Measurements from ENCODE around the gene ACOT11.
"Not testable (repeated sequence)": the region's sequence is repeated elsewhere in the genome, so short reads cannot be mapped to it uniquely, and the experiment has no call there.

DNA sequence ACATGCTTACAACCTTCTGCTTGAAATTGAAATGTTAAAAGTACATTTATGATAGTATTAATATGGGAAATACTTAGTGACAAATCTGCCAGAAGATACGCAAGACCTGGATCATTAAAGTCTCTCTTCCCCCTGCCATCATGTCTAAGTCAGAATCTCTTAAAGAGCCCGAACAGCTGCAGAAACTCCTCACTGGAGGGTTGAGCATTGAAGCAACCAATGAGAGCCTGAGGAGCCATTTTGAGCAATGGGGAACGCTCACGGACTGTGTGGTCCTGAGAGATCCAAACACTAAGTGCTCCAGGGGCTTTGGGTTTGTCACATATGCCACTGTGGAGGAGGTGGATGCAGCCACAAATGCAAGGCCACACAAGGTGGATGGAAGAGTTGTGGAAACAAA lies 11.4 kb upstream of the ACOT11 start:
- TF ChIP-seq, protein P1, sequence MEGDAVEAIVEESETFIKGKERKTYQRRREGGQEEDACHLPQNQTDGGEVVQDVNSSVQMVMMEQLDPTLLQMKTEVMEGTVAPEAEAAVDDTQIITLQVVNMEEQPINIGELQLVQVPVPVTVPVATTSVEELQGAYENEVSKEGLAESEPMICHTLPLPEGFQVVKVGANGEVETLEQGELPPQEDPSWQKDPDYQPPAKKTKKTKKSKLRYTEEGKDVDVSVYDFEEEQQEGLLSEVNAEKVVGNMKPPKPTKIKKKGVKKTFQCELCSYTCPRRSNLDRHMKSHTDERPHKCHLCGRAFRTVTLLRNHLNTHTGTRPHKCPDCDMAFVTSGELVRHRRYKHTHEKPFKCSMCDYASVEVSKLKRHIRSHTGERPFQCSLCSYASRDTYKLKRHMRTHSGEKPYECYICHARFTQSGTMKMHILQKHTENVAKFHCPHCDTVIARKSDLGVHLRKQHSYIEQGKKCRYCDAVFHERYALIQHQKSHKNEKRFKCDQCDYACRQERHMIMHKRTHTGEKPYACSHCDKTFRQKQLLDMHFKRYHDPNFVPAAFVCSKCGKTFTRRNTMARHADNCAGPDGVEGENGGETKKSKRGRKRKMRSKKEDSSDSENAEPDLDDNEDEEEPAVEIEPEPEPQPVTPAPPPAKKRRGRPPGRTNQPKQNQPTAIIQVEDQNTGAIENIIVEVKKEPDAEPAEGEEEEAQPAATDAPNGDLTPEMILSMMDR (IDR thresholded peaks at IDR 0.05 in 2 of 3, conservative IDR thresholded peaks at IDR 0.05 in 1 of 3; ENCODE audit: control insufficient read depth in 2 of 3, extremely low read depth in 1 of 3, insufficient read depth in 1 of 3, low read depth in 3 of 3, low read length in 3 of 3), result not testable (repeated sequence)
- not testable (repeated sequence) for TF ChIP-seq ETV6 (conservative IDR thresholded peaks at IDR 0.05 in 1 of 2, IDR thresholded peaks at IDR 0.05 in 1 of 2; ENCODE audit: borderline replicate concordance in 1 of 2, low read depth in 1 of 2); SUZ12 (IDR thresholded peaks at IDR 0.05; ENCODE audit: unreplicated experiment); GABPA (IDR thresholded peaks at IDR 0.05; ENCODE audit: low read depth); IRF4 (IDR thresholded peaks at IDR 0.05; ENCODE audit: low read depth, low read length); POLR2A (IDR thresholded peaks at IDR 0.05; ENCODE audit: low read depth, low read length); BHLHE40 (IDR thresholded peaks at IDR 0.05; ENCODE audit: borderline replicate concordance in 1 of 2, low read depth in 2 of 2, low read length in 1 of 2); POLR2AphosphoS5 (IDR thresholded peaks at IDR 0.05; ENCODE audit: low read length); ZZZ3 (IDR thresholded peaks at IDR 0.05; ENCODE audit: control insufficient read depth, insufficient read length, low read depth); SRF (IDR thresholded peaks at IDR 0.05; ENCODE audit: low read depth in 2 of 2, low read length in 2 of 2)
- TF ChIP-seq, protein P2, sequence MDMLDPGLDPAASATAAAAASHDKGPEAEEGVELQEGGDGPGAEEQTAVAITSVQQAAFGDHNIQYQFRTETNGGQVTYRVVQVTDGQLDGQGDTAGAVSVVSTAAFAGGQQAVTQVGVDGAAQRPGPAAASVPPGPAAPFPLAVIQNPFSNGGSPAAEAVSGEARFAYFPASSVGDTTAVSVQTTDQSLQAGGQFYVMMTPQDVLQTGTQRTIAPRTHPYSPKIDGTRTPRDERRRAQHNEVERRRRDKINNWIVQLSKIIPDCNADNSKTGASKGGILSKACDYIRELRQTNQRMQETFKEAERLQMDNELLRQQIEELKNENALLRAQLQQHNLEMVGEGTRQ (IDR thresholded peaks at IDR 0.05; ENCODE audit: borderline replicate concordance, low read depth, low read length), result not testable (repeated sequence)
- TF ChIP-seq, protein P3, sequence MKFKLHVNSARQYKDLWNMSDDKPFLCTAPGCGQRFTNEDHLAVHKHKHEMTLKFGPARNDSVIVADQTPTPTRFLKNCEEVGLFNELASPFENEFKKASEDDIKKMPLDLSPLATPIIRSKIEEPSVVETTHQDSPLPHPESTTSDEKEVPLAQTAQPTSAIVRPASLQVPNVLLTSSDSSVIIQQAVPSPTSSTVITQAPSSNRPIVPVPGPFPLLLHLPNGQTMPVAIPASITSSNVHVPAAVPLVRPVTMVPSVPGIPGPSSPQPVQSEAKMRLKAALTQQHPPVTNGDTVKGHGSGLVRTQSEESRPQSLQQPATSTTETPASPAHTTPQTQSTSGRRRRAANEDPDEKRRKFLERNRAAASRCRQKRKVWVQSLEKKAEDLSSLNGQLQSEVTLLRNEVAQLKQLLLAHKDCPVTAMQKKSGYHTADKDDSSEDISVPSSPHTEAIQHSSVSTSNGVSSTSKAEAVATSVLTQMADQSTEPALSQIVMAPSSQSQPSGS (IDR thresholded peaks at IDR 0.05; ENCODE audit: low read length), result not testable (repeated sequence)
- TF ChIP-seq, protein P4, sequence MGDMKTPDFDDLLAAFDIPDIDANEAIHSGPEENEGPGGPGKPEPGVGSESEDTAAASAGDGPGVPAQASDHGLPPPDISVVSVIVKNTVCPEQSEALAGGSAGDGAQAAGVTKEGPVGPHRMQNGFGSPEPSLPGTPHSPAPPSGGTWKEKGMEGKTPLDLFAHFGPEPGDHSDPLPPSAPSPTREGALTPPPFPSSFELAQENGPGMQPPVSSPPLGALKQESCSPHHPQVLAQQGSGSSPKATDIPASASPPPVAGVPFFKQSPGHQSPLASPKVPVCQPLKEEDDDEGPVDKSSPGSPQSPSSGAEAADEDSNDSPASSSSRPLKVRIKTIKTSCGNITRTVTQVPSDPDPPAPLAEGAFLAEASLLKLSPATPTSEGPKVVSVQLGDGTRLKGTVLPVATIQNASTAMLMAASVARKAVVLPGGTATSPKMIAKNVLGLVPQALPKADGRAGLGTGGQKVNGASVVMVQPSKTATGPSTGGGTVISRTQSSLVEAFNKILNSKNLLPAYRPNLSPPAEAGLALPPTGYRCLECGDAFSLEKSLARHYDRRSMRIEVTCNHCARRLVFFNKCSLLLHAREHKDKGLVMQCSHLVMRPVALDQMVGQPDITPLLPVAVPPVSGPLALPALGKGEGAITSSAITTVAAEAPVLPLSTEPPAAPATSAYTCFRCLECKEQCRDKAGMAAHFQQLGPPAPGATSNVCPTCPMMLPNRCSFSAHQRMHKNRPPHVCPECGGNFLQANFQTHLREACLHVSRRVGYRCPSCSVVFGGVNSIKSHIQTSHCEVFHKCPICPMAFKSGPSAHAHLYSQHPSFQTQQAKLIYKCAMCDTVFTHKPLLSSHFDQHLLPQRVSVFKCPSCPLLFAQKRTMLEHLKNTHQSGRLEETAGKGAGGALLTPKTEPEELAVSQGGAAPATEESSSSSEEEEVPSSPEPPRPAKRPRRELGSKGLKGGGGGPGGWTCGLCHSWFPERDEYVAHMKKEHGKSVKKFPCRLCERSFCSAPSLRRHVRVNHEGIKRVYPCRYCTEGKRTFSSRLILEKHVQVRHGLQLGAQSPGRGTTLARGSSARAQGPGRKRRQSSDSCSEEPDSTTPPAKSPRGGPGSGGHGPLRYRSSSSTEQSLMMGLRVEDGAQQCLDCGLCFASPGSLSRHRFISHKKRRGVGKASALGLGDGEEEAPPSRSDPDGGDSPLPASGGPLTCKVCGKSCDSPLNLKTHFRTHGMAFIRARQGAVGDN (IDR thresholded peaks at IDR 0.05), result not testable (repeated sequence)
- TF ChIP-seq, protein P5, sequence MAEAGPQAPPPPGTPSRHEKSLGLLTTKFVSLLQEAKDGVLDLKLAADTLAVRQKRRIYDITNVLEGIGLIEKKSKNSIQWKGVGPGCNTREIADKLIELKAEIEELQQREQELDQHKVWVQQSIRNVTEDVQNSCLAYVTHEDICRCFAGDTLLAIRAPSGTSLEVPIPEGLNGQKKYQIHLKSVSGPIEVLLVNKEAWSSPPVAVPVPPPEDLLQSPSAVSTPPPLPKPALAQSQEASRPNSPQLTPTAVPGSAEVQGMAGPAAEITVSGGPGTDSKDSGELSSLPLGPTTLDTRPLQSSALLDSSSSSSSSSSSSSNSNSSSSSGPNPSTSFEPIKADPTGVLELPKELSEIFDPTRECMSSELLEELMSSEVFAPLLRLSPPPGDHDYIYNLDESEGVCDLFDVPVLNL (IDR thresholded peaks at IDR 0.05; ENCODE audit: low read depth, low read length), result not testable (repeated sequence)
